Omental fat pad (tissue), 4 donors: Measurements from ENCODE around the gene SEMA3G. TPM values are rescaled to one million over a fixed set of nuclear protein-coding genes. Genes with fewer than 3 reads are reported as not detected.

ENCODE experiments used
- ATAC-seq: fragments of 150-250 bp; one replicate; pipeline ENCODE4 v1.9.1; 2016; ENCODE audit warnings: mild to moderate bottlenecking, moderate library complexity; ENCODE audit not compliant: low FRiP score
- DNase-seq: peaks from one replicate; pipeline ENCODE4 v3.0.0-alpha.2; 2019; ENCODE audit warnings: low spot score
- CTCF ChIP-seq, 3 donors: fragments of 450-650 bp; IDR thresholded peaks; one replicate each; pipeline ENCODE4 v1.5.1; 2016 to 2017; ENCODE audit warnings: antibody characterized with exemption in 3 of 3, mild to moderate bottlenecking in 3 of 3, moderate library complexity in 2 of 3
- total RNA-seq, 4 donors: library from RNA; depleted of rRNA; stranded (reverse); fragments of >200 nt; gene quantifications; one replicate each; pipeline ENCODE4 v1.1.0, GENCODE V29; 2016

SEMA3G gene
- total RNA-seq, 4 donors from 2014 or later: 21.3 to 200 (median 131) TPM

- ATAC-seq: no peak
- no peak for DNase-seq
- TF ChIP-seq CTCF (IDR thresholded peaks at IDR 0.05): no peak
Observed at GRCh38 chr3:52392216-52392930, 52.5 kb downstream of the SEMA3G start.

GRCh38 chr3:52391096-52391495, 53.8 kb downstream of the SEMA3G start:
- no peak for TF ChIP-seq CTCF (IDR thresholded peaks at IDR 0.05)
- DNase-seq: no peak
- ATAC-seq: no peak

- TF ChIP-seq CTCF (IDR thresholded peaks at IDR 0.05): no peak
- DNase-seq (no peak), ATAC-seq (no peak)
Observed at GRCh38 chr3:52388933-52389332, 56.0 kb downstream of the SEMA3G start.

- TF ChIP-seq CTCF (IDR thresholded peaks at IDR 0.05): no peak
- no peak for DNase-seq
- no peak for ATAC-seq
Observed at GRCh38 chr3:52388348-52388821, 56.5 kb downstream of the SEMA3G start.

- TF ChIP-seq CTCF (IDR thresholded peaks at IDR 0.05): no peak
- ATAC-seq (no peak), DNase-seq (no peak)
Observed at GRCh38 chr3:52387481-52387880, 57.4 kb downstream of the SEMA3G start.

- ATAC-seq (no peak), DNase-seq (no peak)
- no peak for TF ChIP-seq CTCF (IDR thresholded peaks at IDR 0.05)
Observed at GRCh38 chr3:52385157-52385556, 59.7 kb downstream of the SEMA3G start.
